GM12892 (cell line): ENCODE results near the gene GPER1.
"Not testable (repeated sequence)": the region's sequence is repeated elsewhere in the genome, so short reads cannot be mapped to it uniquely, and the experiment has no call there.

Source experiments
- DNase-seq: peaks from one replicate; pipeline ENCODE4 v3.0.0; 2011; ENCODE audit not compliant: insufficient read length
- FAIRE-seq: peaks from 2 replicates; lab custom pipeline; 2011; peaks lifted over from hg19 to GRCh38; lab: Jason Lieb, UNC
- POLR2A ChIP-seq: IDR thresholded peaks from 2 replicates; pipeline ENCODE4 v1.6.1; 2011; ENCODE audit warnings: low read depth, low read length, control low read depth
- POLR2AphosphoS5 ChIP-seq: IDR thresholded peaks from 2 replicates; pipeline ENCODE4 v1.6.1; 2011; ENCODE audit warnings: low read depth, low read length, control low read depth
- TAF1 ChIP-seq: IDR thresholded peaks from 2 replicates; pipeline ENCODE4 v1.6.1; 2011; ENCODE audit warnings: low read depth, mild to moderate bottlenecking, control low read depth, low read length, borderline replicate concordance

GPER1 gene

DNA sequence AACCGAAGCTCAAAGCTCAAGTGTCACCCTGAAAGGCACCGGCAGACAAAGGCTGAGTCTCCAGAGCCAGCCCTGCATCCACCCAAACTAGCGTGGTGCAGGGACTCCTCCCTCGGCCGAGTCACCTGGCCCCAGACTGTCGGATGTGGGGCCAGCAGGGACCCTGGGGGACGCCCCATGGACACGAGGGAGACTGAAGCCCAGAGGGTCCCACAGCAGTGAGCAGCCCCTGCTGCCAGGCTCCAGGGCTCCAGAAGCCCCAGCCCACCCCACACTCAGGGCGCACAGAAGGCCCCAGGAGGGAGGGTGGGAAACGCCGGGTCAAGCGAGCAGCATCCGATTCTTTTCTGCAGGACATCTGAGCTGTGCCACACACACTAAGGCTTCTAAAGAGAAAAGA, 23.3 kb upstream of the GPER1 start:
- FAIRE-seq (no peak), DNase-seq (no peak)

GRCh38 chr7:1065263-1065584, 22.7 kb upstream of the GPER1 start:
- TF ChIP-seq POLR2A = no peak
- TF ChIP-seq POLR2AphosphoS5 = no peak
- no peak for TF ChIP-seq TAF1
- DNase-seq (no peak), FAIRE-seq (no peak)

More for the DNA sequence above, 23.3 kb upstream of the GPER1 start:
- no peak for TF ChIP-seq POLR2AphosphoS5
- TF ChIP-seq TAF1 = no peak
- no peak for TF ChIP-seq POLR2A

- TF ChIP-seq POLR2AphosphoS5 (no peak), TAF1 (no peak), POLR2A (no peak)
- peak; percentile 56 for FAIRE-seq
- peak; percentile 99 for DNase-seq
These were observed 22.2 kb upstream of the GPER1 start for GRCh38 chr7:1065585-1066241.

GRCh38 chr7:1066242-1066588, 21.7 kb upstream of the GPER1 start:
- DNase-seq (no peak), FAIRE-seq (no peak)
- TF ChIP-seq POLR2A (no peak), TAF1 (no peak), POLR2AphosphoS5 (no peak)

DNA sequence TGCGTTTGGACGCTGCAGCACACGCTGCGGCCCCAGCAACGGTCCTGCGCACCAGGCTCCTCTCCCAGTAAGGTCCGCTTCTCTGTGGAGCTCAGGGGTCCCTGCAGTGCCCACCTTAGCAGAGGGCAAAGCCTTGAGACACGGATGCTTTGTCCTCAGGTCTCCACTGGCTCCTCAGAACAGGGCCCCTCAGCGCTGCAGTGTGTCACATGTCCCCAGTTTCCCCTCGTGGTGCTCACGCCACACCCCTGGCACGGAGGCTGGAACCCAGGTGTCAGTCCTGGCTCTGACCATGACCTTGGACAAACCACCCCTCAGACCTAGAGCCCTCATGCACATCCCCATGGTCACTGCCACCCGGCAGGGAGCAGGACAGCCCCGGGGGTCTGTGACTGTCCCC, 19.9 kb upstream of the GPER1 start:
- TF ChIP-seq TAF1 = no peak
- TF ChIP-seq POLR2AphosphoS5 = no peak
- TF ChIP-seq POLR2A = no peak
- no peak for DNase-seq
- FAIRE-seq = no peak

DNA sequence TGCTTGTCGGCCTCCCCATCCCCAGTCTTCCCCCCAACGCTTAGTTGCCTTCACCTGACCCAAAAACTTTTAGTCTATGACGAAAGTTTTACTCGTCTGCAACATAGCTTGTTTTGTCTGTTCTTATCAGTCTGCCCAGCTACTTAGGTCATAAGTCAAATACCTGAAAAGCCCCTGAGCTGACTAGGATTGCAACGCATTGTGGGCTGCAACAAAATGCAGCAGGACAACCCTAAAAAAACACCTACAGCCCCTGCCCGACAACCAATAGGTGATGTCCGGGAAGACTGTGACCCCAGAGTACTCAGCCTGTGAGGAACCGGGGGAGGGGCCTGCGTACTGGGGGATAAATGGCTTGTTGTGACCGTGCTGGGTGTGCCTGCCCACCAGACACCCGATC, 19.3 kb upstream of the GPER1 start:
- TF ChIP-seq POLR2AphosphoS5 (no peak), POLR2A (no peak), TAF1 (no peak)
- DNase-seq (no peak), FAIRE-seq (no peak)

GRCh38 chr7:1070544-1071011, 17.3 kb upstream of the GPER1 start:
- TF ChIP-seq TAF1 = no peak
- TF ChIP-seq POLR2AphosphoS5 = peak; percentile 20; the same call in 1 of the 2 replicates
- no peak for TF ChIP-seq POLR2A
- DNase-seq (no peak), FAIRE-seq (peak; percentile 62)

DNA sequence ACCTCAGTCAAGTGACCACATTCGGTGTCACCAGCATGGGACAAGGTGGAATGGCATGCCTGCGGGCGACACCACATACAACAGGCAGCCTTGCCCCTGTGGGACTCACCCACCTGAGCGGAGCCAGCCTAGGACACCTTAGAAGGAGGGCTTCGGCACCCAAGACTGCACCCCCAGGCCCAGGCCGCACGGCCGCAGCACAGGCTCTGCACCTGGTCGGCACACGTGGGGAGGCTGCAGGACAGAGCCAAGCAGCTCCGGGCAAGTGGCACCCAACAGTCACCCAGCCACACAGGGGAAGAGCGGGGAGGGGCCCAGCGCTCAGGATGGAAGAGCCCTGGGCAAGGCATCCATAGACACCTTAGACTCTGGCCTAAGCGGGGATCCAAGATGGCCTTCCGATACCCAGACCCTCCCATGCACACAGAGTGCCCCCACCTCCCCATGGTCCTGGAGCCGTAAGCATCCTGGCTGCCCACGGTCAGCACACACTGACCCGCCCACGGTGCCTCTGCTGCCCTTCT, 16.1 kb upstream of the GPER1 start:
- no peak for DNase-seq
- no peak for FAIRE-seq
- TF ChIP-seq TAF1 = no peak
- no peak for TF ChIP-seq POLR2AphosphoS5
- no peak for TF ChIP-seq POLR2A

DNA sequence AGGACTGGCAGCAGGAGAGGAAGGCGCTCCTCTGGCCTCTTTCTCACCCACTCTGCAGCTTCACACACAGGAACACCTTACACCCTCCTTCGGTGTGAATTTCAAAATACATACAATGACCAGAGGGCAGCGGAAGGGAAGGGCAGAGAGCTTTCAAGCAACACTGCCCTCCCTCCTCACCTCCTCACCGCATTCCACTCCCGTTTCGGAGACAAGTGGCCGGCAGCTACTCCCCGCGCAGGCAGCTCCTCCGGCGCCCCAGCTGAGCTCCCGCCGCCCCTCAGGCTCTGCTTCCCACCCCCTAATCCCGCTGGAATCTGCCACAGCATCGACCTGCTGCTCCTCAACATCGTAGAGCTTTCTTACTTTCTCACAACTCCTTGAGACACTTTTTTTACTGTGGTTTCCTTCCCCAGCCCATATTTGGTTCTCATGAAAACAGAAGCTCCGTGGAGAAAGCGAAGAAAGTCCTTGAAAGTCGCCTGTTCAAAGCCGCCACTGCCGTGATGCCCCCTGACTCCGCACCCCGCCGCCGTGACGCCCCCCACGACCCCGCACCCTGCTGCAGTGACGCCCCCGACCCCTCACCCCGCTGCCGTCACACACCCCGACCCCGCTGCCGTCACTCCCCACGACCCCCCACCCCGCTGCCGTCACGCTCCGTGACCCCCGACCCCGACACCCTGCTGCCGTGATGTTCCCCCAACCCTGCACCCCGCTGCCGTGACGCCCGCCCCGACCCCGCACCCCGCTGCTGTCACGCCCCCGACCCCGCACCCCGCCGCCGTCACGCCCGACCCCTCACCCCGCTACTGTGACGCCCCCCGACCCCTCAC, 14.6 kb upstream of the GPER1 start:
- no peak for TF ChIP-seq POLR2A
- FAIRE-seq (no peak), DNase-seq (no peak)

GRCh38 chr7:1074018-1074417, 13.9 kb upstream of the GPER1 start:
- FAIRE-seq = not testable (repeated sequence)

DNA sequence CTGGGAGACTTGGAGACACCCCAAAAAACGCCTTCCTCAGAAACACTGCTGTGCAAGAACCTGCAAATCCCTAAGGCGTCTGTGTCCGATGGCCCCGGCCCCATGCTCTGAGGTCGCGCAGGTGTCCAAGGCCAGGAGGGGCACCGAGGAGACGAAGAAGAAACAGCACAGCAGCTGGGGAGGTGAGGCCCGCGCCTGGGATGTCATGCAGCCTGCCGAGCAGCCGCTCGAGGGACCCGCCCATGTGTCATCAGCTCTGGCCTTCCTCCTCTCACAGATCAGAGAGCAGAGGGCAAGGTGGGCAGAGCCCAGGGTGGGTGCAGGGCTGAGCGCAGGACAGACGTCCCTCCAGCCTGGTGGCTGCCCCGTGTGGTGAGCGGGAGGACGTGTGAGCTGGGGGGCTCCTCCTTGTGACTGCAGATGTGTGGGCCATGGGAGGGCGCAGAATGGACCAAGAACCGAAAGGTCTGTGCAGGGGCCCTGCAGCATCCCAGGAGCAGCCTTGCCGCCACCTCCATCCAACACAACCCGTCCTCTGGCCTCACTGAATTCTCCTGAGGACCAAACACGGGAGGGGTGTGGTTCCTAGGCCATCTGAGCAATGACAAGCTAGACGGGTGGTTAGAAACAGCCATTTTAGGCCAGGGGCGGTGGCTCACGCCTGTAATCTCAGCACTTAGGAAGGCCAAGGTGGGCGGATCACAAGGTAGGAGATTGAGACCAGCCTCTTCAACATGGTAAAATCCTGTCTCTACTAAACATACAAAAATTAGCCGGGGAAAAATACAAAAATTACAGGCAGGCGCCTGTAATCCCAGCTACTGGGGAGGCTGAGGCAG, 13.1 kb upstream of the GPER1 start:
- no peak for TF ChIP-seq TAF1
- TF ChIP-seq POLR2A = no peak
- TF ChIP-seq POLR2AphosphoS5 = no peak
- no peak for FAIRE-seq
- no peak for DNase-seq

More at GRCh38 chr7:1074018-1074417, 13.9 kb upstream of the GPER1 start:
- DNase-seq = not testable (repeated sequence)

DNA sequence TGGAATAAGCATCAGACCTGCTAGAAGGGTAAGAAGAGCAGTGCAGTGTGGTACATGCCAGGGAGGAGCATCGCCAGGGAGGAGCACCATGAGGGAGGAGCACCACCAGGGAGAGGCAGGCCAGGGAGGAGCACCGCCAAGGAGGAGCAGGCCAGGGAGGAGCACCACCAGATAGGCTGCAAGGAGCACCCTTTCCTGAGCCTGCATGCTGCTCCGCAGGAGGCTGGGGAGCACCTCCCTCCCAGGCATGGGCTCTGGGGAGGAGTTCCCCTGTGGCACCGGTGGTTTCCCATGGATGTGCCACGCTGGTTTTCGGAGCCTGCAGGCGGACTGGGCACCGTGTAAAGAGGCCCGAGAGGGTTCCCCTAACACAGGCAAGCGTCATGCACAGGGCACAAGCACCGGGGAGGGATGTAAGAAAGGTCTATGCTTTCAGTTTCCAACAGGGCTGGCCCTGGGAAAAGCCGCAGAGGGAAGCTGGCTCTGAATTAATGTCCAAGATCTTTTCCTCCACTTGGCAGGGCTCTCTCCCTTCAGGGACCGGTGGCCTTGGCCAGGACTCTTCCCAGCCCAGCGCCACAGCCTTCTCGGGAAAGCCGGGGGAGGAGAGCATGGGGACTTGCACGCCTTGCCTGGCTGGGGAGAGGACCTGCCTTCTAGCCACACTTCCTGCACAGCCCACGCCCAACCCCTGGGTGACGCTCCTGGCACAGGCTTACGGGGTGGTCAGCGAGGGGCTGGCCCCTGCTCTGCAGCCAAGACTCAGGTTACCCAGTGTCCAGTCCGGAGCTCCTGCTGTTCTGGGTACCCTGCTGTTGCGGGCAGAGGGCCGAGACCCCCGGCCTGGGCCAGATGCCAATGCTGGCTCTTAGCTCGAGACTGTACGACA, 11.5 kb upstream of the GPER1 start:
- no peak for TF ChIP-seq POLR2AphosphoS5
- TF ChIP-seq TAF1 = no peak
- no peak for TF ChIP-seq POLR2A
- DNase-seq (no peak), FAIRE-seq (no peak)
